ENCODE data around the gene S100A8. TPM values are rescaled to one million over a fixed set of nuclear protein-coding genes. Genes with fewer than 3 reads are reported as not detected.
"Not testable (repeated sequence)": the region's sequence is repeated elsewhere in the genome, so short reads cannot be mapped to it uniquely, and the experiment has no call there.

Gene S100A8
- total RNA-seq, 1 donor from 2014 or later = 71.3 TPM

DNA sequence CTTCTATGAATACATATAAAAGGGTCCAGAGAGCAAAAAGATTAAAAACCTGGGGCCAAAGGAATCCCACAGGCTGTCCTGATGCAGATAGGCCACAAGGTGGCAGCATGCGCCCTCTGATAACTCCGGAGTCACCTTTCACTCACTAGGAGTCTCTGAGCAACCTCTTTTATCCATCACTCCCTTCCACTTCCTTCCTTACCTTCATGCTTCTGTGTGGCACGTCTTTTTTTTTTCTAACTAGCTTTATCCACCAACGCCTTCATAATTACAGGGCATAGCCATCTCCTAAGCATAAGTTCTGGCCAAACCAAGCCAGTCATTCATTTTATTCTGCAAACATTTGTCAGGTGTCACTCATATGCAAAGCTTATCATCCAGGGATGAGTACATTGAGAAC, 38.4 kb downstream of the S100A8 start:
- no peak for DNase-seq (ENCODE audit: low spot score)
- intact Hi-C loops (cut with DNase I) = loop anchor here (5.0 kb wide), 1 partner anchor 215 kb away; the partner anchor contains the start of gene S100A2

DNA sequence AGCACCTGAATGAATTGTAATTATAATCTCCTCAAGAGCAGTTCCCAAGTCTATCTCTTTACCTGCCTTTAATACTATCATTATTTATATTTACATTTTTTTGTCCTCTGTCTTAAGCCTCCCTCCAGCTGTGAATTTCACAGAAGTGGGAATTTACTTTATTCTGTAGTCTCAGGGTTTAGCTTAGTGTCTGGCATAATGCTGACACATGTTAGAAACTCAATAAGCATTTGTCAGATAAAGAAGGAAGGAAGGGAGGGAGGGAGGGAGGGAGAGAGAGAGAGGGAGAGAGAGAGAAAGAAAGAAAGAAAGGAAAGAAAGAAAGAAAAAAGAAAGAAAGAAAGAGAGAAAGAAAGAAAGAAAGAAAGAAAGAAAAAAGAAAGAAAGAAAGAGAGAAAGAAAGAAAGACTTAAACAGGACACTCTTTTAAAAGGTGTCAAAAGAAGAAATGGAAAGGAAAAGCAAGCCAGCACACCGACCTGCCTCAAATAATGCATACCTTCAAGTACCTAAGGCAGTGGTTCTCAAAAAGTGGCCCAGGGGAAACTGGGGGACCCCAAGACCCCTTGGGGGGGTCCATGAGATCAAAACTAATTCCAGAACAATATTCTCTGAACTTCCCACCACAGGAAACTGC, 40.4 kb downstream of the S100A8 start:
- intact Hi-C loops (cut with DNase I) = loop anchor here (5.0 kb wide), 1 partner anchor 217 kb away; the partner anchor contains the start of gene S100A2
- DNase-seq (ENCODE audit: low spot score) = no peak

DNA sequence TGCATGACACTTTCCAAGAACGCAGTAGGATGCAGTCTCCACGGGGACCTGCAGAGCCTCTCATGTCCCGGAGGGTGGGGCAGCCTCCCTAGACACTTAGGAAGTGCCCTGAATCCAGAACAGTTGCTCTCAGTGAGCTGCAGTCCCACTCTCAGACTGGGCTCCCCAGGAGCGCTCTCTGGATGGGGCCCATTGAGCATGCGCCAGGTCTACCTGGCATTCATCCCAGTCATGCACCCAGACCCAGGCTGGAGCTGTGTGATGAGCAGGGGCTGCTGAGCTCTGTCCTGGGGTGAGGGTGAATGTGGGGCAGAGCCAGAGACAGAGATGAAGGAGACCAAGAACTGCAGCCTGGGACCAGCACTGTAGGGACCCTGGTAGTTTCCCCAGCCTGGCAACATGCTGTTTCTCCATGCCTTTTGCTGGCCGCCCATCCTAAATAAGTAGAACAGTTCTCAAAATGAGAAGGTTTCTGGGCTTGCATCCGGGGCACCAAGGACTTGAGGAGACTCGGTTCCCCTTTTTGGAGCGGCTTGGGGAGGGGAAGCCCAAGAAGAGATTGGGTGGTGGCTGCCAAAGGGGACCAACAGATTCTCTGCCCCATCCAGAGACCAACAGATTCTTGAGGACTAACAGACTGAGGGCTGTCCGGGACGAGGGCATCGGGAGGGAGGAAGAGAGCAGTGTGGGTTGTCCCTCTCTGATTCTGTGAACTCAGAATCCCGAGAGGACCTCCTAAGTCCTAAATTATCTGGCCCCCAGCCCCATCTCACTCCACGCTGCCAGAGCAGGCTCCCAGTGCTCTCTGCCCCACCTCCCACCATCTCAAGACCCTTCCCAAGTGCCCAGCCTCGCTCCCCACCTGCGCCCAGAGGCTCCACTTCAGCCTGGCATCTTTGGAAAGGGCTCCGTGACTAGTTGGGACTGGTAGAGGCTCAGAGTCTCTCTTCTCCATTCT, 41.2 kb downstream of the S100A8 start:
- intact Hi-C loops (cut with DNase I) = loop anchor here (5.0 kb wide), 1 partner anchor 218 kb away; the partner anchor contains the start of gene S100A2
- no peak for DNase-seq (ENCODE audit: low spot score)

DNA sequence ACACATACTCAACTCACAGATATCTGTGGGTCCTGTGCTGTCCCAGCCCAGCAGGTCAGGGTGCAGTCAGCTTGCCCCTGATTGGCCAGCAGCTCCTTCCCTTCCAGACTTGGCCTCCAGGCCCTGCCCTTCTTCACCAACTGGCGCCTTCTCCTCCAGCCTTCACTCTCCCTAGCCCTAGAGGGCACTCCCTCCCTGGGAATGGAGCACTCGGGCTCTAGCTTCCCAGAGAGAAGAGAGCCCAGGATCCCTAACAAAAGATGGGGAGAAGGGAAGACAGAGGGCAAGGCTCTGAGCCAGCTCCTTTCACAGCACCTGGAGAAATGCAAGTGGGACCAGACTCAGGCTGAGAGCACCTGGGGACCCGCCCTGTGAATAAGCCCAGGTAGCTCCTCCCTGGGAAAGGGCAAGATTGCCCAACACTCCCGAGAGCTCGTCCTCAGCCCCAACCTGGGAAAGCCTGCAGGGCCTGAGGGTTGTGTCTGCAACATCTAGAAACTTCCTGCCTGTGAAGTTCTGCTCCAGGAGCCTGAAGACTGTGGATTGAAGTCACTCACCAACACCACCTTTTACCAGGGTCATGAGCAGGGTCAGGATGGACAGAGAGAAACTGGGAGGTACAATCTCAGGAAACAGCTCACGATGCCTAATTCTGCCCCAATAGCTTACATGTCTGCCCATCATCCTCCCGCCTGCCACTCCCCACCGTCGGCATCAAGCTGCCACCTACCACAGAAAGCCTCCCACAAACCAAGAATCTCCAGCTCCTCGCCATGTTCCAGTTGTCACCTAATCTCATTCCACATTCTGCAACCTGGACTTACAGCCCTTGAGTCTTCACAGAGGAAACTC, 42.1 kb downstream of the S100A8 start, which contains the start of gene PGLYRP4:
TSS of gene PGLYRP4 (minus strand) at position 331 of the 852 bp plus-strand sequence. CDS start 909 bp downstream, outside the sequence.
- intact Hi-C loops (cut with DNase I) = no loop called here
- no peak for DNase-seq (ENCODE audit: low spot score)

DNA sequence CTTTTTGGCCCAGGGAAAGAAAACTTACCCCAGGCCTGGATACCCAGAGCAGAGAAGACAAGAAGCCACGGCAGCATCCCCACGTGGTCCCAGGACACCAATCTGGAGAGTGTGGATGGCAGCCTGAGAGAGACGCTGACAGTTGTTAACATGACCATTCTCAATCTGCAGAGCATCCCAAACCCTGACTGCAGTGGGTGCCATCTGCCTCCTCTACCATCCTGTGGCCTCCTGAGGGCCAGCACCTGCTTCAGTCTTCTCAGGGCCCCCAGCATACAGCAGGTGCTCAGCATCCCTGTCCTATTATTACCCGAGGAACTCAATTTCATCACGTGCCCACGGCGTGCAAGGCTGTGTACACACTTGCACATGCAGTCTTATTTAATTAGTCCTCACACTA, 43.0 kb downstream of the S100A8 start:
- peak; percentile 43 for DNase-seq (ENCODE audit: low spot score)
- intact Hi-C loops (cut with DNase I) = no loop called here

DNA sequence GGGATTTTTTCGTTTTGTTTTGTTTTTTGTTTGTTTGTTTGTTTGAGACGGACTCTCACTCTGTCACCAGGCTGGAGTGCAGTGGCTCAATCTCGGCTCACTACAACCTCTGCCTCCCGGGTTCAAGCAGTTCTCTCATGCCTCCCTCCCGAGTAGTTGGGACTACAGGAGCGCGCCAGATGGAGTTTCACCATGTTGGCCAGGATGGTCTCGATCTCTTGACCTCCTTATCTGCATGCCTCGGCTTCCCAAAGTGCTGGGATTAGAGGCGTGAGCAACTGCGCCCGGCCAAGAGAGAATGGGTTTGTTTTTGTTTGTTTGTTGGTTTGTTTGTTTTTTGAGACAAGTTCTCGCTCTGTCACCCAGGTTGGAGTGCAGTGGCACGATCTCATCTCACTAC, 43.8 kb downstream of the S100A8 start:
- DNase-seq (ENCODE audit: low spot score) = peak; percentile 7
- intact Hi-C loops (cut with DNase I) = not testable (repeated sequence)

DNA sequence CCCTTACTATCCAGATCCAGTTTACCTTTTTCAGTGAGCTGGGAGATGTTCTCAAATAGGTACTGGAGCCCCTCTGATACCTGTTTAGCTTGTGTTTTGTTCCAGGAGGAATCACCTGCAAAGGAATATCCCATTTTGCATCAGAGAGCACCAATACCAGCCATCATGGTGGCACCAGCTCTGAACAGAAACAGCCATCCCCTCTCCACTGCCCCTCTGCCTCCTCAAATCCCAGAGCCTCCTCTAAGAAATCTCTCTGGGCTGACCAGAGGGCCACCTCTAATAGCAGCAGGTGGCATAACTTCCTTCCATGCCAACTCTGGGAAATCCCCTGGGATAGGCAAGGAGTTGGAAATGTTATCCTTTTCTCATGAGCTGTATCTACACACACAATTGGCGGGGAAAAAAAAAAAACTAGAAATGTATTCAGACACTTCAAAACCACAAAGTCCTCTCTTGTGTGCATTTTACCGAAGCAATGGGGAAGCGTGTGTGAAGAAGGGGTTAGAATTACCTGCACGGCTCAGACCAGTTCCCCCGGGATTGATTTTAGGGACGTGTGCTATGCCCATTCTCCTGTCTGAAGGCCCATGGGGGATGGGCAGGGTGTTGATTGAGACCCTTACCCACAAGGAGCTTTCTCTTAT, 44.7 kb downstream of the S100A8 start:
- no peak for DNase-seq (ENCODE audit: low spot score)
- intact Hi-C loops (cut with DNase I) = no loop called here

DNA sequence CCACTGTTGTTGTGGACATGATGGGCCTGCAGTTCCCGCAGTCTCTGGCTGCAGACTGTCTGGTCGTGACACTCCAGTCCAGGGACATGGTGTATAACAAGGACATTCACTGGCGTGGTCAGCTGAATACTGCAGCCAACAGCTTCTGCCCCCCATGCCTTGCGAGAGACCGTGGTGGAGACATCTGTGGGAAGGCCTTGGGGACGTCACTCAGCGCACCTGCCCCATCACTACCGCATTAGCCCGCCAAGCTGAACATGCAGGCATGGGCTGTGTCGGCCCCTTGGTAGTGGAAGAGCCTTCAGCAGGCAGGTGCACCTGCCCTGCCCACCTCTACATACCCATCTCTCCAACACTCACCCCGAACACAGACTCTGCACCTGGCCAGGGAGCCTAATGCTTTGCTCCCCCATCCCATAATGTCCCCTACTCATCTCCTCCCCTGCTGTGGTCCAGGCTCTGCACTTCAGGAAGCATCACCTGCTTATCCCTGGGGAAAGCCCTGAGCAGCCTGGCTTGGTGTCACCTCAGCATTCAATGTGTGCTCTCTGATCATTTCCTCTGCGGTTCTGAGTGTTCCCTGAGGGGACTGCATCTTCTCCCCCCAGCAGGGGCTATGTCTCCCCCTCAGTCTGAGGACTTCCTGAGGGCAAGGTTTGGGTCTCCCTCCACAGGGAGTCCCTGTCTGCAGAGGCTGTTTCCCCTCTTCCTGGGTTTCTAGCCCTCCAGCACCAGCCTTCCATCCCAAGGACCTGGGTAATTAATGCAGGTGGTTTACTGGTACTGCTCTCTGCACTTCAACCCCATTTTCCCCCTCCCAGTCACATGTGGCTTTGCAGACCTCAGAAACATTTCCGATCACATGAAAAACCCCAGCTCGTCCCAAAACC, 45.4 kb downstream of the S100A8 start:
- intact Hi-C loops (cut with DNase I) = no loop called here

DNA sequence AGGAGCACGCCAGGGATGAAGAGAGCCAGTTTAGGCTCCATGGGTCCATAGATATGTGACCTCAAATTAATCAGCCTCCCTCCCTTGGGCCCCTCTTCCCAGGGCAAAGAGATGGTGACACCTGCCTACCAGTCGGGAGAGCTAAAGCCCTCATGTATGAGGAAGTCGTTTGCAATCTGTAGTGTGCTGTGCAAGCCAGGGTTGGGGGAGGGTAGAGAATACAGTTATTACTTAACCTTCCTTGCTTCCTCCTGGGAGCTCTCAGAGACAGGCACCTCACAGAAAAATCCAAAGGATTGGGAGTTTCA, 46.2 kb downstream of the S100A8 start:
- no peak for DNase-seq (ENCODE audit: low spot score)
- intact Hi-C loops (cut with DNase I) = no loop called here

More for the DNA sequence above, 45.4 kb downstream of the S100A8 start:
- DNase-seq (ENCODE audit: low spot score) = no peak

DNA sequence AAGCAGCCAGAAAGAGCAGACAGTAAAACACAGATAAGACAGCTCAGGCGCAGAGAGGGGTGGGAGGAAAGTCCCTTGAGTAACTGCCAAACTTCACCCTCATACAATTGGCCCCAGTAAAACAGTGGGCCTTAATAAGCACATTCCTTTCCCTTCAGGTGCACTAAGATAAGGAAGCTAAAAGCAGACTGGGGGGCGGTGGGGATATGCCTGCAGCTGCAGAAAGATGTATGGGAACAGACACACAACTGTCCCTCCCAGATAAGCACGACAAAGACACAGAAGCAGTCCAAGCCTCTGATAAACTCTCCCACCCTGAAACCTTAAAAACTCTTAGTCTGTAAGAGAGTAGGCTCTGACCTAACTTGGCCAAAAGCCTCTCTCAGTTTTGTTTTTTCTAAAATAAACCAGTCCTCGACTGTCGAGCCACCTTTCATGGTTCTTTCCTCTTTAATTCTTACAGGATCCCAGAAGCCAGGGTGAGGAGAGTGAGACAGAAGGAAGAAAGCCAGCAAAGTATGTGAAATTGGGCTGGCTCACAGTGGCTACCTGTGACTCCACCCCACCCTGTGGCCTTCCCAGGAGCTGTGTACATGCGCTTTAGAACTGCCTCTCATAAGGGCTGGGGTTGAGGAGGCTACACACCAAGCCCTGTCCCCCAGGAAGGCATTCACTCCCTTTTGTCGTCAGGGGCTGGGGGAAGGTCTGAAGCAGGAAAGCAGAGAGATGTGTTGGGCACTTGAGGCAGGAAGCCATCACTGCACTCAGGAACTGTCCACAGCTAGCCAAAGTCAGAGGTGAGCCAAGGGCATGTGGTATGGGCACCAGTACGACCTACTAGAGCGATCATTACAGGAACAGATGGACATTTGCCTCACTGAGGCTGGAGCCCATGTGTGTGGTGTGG, 46.8 kb downstream of the S100A8 start:
- intact Hi-C loops (cut with DNase I) = no loop called here
- no peak for DNase-seq (ENCODE audit: low spot score)

DNA sequence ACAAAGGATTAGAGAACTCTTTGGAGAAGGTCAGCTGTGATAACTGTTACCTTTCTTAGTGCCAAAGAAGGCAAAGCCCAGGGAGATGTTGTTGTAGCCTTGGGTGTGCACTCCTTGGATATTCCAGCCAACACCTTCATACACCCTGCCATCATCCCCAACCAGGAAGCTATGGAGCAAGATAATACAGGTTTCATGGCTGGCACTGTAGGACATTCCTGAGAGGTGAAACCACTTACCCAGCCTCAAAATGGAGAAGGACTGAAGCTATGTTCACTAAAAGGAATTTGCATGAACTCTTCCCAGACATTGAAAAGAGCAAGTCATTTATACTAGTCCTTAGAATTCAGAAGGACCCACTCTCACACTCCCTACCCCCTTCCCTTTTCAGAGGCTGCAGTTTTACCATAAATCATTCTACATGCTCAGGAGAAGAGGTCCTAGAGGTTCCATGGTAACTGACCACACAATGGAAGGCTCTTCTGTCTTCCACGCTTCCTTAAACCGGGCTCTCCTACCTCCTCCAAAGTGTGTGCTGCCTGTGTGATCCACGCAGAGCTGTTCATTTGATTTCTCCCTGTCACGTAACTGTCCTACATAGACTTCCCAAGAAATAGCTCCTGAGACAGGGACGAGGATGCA, 47.7 kb downstream of the S100A8 start:
- DNase-seq (ENCODE audit: low spot score) = no peak
- intact Hi-C loops (cut with DNase I) = no loop called here

DNA sequence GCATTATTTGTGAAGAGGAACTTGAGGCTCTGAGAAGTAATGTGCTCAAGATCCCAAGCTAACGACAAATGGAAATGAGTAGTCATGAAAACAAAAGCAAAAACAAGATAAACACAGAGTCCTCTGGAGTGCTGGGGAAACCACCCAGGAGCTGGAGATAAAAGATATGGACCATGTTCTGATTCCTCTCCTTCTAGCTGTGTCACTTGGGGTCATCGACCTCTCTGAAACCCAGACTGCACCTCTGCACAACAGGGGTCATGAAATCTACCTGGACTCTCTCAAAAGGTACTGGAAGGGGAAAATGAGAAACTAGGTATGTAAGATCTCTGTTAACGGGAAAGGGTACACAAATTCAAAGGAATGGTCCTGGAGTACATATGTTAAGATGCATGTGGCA, 48.7 kb downstream of the S100A8 start:
- DNase-seq (ENCODE audit: low spot score) = no peak
- intact Hi-C loops (cut with DNase I) = no loop called here

DNA sequence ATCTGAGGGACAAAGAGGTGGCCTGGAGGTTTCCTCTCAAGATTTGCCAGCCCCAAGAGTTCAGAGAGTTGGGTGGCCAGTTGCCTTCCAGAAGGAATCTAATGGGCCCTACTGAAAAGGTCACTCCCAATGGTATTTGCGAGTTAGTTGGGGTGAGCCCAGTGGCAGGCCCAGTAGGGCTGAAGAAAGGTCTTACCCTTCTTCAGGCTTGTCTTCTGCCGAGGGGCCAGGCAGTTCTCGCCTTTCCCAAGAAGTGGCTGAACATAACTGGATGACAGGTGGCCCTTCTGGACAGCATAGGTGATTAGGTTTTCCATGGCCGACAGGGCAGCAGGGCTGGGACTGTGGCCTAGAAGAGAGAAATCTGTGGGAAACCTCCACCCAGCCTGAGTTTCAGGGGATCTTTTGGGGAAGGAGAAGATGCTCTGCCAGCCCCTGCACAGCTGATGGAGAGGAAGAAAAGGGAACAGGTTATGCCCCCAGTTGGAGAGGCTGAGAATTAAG, 49.4 kb downstream of the S100A8 start:
- no peak for DNase-seq (ENCODE audit: low spot score)
- intact Hi-C loops (cut with DNase I) = no loop called here

DNA sequence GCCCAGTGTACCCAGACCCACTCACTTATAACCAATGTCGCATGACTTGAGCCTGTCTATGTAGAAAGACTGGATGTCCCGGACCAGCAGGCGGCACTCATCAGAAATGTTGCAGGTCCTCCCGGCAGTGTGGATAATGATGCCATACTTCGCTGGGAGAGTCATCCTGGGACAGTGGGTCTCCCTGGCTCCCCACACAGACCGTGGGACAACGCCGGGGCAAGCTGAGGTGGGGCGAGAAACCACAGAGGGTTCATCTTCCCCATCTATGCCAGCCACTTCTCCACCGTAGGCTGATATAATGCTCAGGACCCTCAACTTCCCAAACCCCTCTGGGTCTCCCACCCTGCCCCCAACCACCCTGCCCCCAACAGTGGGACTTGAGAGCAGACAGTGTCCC, 50.5 kb downstream of the S100A8 start:
- DNase-seq (ENCODE audit: low spot score) = no peak
- intact Hi-C loops (cut with DNase I) = no loop called here
